GM13976 (cell line): Measurements from ENCODE around the gene SDK1.

Experiments
- DNase-seq: peaks from one replicate; pipeline ENCODE4 v3.0.0; 2012; ENCODE audit warnings: low spot score
- CTCF ChIP-seq: IDR thresholded peaks from 2 replicates; pipeline ENCODE4 v1.5.1; 2012; ENCODE audit warnings: borderline replicate concordance, mild to moderate bottlenecking; ENCODE audit not compliant: insufficient read depth; ENCODE audit errors: extremely low read depth, missing control alignments, control extremely low read depth
- in situ Hi-C: fragments of 300-500 bp; cut with MboI; formaldehyde crosslinking; loops from one replicate; pipeline ENCODE4 v1.12.0; 2022; ENCODE audit warnings: low sequenced_read_pairs, mixed read lengths, inconsistent platforms; ENCODE audit not compliant: unreplicated experiment

SDK1 gene

GRCh38 chr7:4179688-4180380 is 878.8 kb downstream of the SDK1 start:
- TF ChIP-seq CTCF: no peak
- DNase-seq: no peak
- in situ Hi-C loops: no loop called here

DNA sequence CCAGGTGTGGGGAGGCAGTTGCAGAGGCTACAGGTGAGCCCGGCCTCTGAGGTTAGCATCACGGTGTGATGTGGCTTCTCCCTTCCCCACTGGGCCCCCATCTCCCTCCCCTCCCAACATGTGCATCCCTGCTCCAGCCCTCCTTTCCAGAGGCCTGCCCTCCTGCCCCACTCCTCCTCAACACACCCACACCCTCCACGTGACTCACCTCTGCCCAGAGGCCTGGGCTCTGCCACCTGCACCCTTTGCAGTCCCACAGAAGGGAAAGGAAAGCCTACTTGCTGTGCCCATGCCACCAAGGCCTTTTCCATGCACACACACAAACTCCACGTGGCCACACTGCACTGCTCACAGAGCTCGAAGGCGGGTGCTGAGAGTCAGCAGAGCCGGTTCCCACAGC is 880.4 kb downstream of the SDK1 start:
- no peak for DNase-seq
- TF ChIP-seq CTCF: no peak
- in situ Hi-C loops: no loop called here

DNA sequence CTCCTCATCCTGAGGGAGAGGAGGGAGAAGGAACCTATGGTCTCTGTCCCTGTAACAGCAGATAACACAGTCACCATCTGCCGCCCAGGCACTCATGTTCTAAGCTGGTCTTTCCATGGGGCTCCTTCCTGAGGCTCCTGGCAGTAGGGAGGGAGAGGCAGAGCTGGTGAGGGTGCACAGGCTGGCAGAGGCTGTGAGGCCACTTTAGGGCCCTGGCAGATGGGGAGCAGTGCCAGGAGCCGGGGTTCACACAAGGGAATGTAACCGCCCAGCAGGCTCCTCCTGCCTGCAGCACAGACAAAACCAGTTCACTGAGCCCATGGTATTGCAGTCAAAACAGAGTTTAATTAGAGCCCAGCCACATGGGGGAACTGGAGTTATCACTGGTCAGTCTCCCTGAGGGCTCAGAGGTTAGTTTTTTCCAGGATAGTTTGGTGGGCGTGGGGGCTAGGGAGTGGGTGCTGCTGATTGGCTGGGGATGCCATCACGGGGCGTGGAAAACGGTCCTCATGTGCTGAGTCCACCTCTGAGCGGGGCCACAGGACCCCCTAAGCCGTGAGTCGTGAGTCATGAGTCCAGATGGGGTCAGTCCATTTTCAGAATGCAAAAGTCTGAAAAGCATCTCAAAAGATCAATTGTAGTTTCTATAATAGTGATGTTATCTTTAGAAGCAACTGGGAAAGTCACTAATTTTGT is 881.7 kb downstream of the SDK1 start:
- DNase-seq: no peak
- no peak for TF ChIP-seq CTCF
- in situ Hi-C loops: no loop called here

GRCh38 chr7:4184653-4185052 is 883.6 kb downstream of the SDK1 start:
- in situ Hi-C loops: no loop called here
- no peak for TF ChIP-seq CTCF
- DNase-seq: no peak

DNA sequence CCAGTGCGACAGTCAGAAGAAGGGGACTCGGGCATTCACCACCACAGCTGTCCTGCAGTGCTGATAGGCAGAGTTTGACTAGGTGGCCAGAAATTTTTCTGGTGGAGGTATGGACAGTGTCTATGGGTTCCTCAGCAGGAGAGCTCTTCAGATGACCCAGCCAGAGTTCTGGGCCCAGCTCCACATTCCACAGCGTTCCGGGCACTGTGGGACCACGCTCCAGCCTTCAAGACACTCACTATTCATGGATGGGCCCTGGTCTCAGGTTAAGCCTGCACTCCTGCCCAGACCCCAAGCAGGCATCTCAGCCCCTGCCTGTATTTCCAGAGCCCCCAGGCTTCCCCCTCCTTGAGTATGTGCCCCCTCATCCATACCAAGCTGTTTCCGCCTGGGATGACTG is 884.1 kb downstream of the SDK1 start:
- in situ Hi-C loops: no loop called here
- TF ChIP-seq CTCF: no peak
- DNase-seq: no peak

DNA sequence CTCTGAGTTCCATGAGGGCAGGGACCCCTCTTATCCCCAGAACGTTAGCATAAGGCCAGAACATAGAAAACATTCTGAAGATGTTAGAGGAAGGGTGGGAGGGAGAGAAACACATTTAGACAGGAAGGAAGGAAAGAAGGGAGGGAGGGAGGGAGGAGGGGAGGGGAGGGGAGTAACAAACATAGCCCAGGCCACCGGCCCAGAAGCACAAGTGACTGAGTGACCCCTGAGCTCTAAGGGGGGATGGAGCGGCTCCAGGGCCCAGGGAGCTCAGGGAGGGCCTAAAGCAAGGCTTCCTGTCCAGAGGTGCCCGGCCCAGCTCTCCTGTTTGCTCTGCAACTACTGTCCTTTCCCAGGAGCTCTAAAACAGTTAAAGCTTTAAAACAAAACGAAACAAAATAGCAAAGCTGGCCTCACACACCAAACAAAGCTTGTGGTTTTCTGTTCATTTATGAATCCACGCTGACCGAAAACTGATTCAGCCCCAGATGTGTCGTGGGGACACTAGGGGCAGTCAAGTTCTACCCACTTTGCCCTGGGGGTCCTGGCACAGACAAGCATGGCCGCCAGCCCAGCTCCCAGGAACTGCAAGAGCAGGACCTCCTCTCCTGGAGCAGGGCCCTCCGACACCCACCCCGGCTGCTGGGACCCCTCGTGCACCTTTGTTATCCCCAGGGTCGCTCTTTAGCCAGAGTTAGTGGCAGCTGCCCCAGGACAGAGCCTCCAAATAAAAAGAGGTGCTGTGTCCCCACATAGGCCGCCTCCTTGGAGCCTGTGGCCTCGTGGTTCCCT is 884.9 kb downstream of the SDK1 start:
- TF ChIP-seq CTCF: no peak
- in situ Hi-C loops: no loop called here
- DNase-seq: no peak
